ENCODE measurements around the gene PSMD5. TPM values are rescaled to one million over a fixed set of nuclear protein-coding genes. Genes with fewer than 3 reads are reported as not detected.

PSMD5 gene
- total RNA-seq (31.8 and 33.9 TPM in 2 replicates), polyA plus RNA-seq (48.3 and 56.2 TPM in 2 replicates), polyA minus RNA-seq (ENCODE audit: low replicate concordance) (9.3 and 11.4 TPM in 2 replicates)
- polyA plus RNA-seq (2012) = 25.4 and 31.1 TPM in 2 replicates

- peaks cover 36% of the 10 kb centered on the region for H3K79me2 ChIP-seq (ENCODE audit: control insufficient read depth, insufficient read depth, low read length)
- H3K27me3 ChIP-seq (ENCODE audit: control insufficient read depth, insufficient read depth, low read length) = no peaks in the 10 kb centered on the region
- no peak for TF ChIP-seq CTCF (conservative IDR thresholded peaks at IDR 0.05 in 1 of 2, IDR thresholded peaks at IDR 0.05 in 1 of 2; ENCODE audit: low read depth in 1 of 2, low read length in 2 of 2)
- no peak for TF ChIP-seq EZH2 (IDR thresholded peaks at IDR 0.05; ENCODE audit: low read length, missing control alignments)
Observed at GRCh38 chr9:120842685-120843485, at the start of gene PSMD5. Gene PSMD5, minus strand, starts transcription at chr9:120842922. Its CDS starts 13 bp downstream, at chr9:120842909.

GRCh38 chr9:120891884-120892747 is 49.4 kb upstream of the PSMD5 start:
- TF ChIP-seq EZH2 (IDR thresholded peaks at IDR 0.05; ENCODE audit: low read length, missing control alignments) (no peak), CTCF (conservative IDR thresholded peaks at IDR 0.05 in 1 of 2, IDR thresholded peaks at IDR 0.05 in 1 of 2; ENCODE audit: low read depth in 1 of 2, low read length in 2 of 2) (no peak)
- Histone ChIP-seq H2AFZ (ENCODE audit: low read length) (no peak overlapping the region), H3K4me2 (ENCODE audit: extremely low read depth, insufficient read depth, low read length) (peak overlapping the region; percentile 27), H3K36me3 (ENCODE audit: control insufficient read depth, insufficient read depth, low read length) (no peaks in the 10 kb centered on the region), H3K27me3 (ENCODE audit: control insufficient read depth, insufficient read depth, low read length) (no peaks in the 10 kb centered on the region), H3K9me3 (ENCODE audit: control insufficient read depth, insufficient read depth, low read depth, low read length) (no peaks in the 10 kb centered on the region), H3K27ac (ENCODE audit: insufficient read depth, low read length) (no peak overlapping the region), H3K9ac (ENCODE audit: insufficient read depth, low read length) (no peak overlapping the region), H3K79me2 (ENCODE audit: control insufficient read depth, insufficient read depth, low read length) (no peaks in the 10 kb centered on the region), H3K4me1 (ENCODE audit: control insufficient read depth, extremely low read depth, insufficient read depth, low read length) (peaks cover 10% of the 10 kb centered on the region), H4K20me1 (ENCODE audit: control insufficient read depth, extremely low read depth, insufficient read depth, low read length) (no peaks in the 10 kb centered on the region), H3K4me3 (replicated peaks in 1 of 4; ENCODE audit: control extremely low read depth in 1 of 4, insufficient read depth in 1 of 4, low read depth in 3 of 4, low read length in 4 of 4) (no peak overlapping the region)
- no peak for DNase-seq (ENCODE audit: low read depth in 2 of 2)

More at GRCh38 chr9:120842685-120843485, at the start of gene PSMD5:
- Histone ChIP-seq H3K9ac (ENCODE audit: insufficient read depth, low read length) (peak within 1 kb of the TSS; percentile 94), H3K36me3 (ENCODE audit: control insufficient read depth, insufficient read depth, low read length) (no peaks in the 10 kb centered on the region), H3K4me1 (ENCODE audit: control insufficient read depth, extremely low read depth, insufficient read depth, low read length) (peaks cover 4% of the 10 kb centered on the region), H3K4me2 (ENCODE audit: extremely low read depth, insufficient read depth, low read length) (peak within 1 kb of the TSS; percentile 84), H4K20me1 (ENCODE audit: control insufficient read depth, extremely low read depth, insufficient read depth, low read length) (no peaks in the 10 kb centered on the region), H3K4me3 (replicated peaks in 1 of 4; ENCODE audit: control extremely low read depth in 1 of 4, insufficient read depth in 1 of 4, low read depth in 3 of 4, low read length in 4 of 4) (peak within 1 kb of the TSS; percentile 93 to 100 (median 100)), H3K27ac (ENCODE audit: insufficient read depth, low read length) (peak within 1 kb of the TSS; percentile 97), H2AFZ (ENCODE audit: low read length) (peak within 1 kb of the TSS; percentile 96), H3K9me3 (ENCODE audit: control insufficient read depth, insufficient read depth, low read depth, low read length) (no peaks in the 10 kb centered on the region)
- DNase-seq (ENCODE audit: low read depth in 2 of 2) = peak; percentile 99 to 100

All from fibroblast of lung (primary cell).